Epithelial cell of esophagus (primary cell): ENCODE data around the gene MICU1.
A peak's percentile ranks its signal among the peaks of the same experiment; 100 is the strongest.
"Not testable (repeated sequence)": the region's sequence is repeated elsewhere in the genome, so short reads cannot be mapped to it uniquely, and the experiment has no call there.

Experiments used
- DNase-seq: peaks from one replicate; pipeline ENCODE4 v3.0.0; 2010; ENCODE audit warnings: low read depth
- H3K4me3 ChIP-seq: 2 replicates; pipeline ENCODE4 v1.5.1; 2011; ENCODE audit warnings: mild to moderate bottlenecking, low read length, control low read depth
- TF ChIP-seq, protein P1 (sequence below): IDR thresholded peaks from 2 replicates; pipeline ENCODE4 v1.5.1; 2011; ENCODE audit warnings: low read depth, mild to moderate bottlenecking, low read length, control low read depth, inconsistent platforms; ENCODE audit not compliant: insufficient read depth; ENCODE audit errors: missing control alignments

Gene MICU1

DNA sequence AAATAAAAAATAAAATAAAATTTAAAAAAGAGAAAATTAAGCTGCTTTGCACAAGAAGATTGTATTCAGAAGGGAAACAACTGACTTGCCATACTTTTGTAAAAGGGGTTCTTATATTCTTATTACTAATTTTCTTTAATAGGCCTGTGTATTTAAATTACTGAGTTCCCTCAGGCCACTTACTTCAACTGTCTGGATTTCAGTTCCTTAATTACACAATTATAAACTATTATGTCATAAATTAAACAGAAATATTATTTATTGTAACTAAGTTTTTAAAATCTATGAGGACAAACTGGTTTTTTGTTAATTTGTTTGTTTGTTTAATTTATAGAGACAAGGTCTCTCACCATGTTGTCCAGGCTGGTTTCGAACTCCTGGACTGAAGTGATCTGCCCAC, 22.4 kb upstream of the MICU1 start:
- H3K4me3 ChIP-seq: no peak overlapping the region
- no peak for DNase-seq
- TF ChIP-seq, protein P1, sequence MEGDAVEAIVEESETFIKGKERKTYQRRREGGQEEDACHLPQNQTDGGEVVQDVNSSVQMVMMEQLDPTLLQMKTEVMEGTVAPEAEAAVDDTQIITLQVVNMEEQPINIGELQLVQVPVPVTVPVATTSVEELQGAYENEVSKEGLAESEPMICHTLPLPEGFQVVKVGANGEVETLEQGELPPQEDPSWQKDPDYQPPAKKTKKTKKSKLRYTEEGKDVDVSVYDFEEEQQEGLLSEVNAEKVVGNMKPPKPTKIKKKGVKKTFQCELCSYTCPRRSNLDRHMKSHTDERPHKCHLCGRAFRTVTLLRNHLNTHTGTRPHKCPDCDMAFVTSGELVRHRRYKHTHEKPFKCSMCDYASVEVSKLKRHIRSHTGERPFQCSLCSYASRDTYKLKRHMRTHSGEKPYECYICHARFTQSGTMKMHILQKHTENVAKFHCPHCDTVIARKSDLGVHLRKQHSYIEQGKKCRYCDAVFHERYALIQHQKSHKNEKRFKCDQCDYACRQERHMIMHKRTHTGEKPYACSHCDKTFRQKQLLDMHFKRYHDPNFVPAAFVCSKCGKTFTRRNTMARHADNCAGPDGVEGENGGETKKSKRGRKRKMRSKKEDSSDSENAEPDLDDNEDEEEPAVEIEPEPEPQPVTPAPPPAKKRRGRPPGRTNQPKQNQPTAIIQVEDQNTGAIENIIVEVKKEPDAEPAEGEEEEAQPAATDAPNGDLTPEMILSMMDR: no peak

DNA sequence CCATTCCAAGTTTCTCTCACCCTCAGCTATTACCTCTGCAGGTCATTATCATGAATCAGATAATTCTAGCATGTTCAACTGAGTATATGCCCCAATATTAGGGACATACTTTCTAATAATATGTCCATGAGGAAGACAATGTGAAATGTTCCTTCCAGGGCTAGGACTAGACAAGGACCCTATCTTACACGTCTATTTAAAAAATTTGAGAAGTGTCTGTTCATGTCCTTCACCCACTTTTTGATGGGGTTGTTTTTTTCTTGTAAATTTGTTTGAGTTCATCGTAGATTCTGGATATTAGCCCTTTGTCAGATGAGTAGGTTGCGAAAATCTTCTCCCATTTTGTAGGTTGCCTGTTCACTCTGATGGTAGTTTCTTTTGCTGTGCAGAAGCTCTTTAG, 21.1 kb upstream of the MICU1 start:
- DNase-seq, H3K4me3 ChIP-seq: not testable (repeated sequence)

- H3K4me3 ChIP-seq: no peak overlapping the region
- TF ChIP-seq, protein P1: no peak
- no peak for DNase-seq
These were observed 19.5 kb upstream of the MICU1 start for GRCh38 chr10:72645263-72645858.

GRCh38 chr10:72642318-72642717, 16.4 kb upstream of the MICU1 start:
- no peak overlapping the region for H3K4me3 ChIP-seq
- DNase-seq: no peak
- TF ChIP-seq, protein P1: no peak

DNA sequence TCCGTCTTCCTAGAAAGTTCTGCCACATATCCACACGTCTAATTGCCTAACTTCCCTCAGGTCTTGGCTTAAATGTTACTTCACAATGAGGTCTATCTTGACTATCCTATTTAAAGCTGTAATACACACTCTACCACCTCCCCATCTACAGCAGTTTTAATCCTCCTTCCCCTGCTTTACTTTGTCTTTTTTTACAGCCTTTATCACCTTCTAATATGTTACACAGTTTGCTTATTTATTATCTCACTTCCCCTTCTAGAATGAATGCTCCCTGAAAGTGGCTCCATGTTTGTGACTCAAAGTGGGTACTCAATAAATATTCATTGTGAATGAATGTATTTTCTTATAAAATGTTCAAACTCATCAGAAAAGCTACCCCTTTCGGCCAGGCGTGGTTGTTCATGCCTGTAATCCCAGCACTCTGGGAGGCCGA, 13.6 kb upstream of the MICU1 start:
- DNase-seq: no peak
- no peak overlapping the region for H3K4me3 ChIP-seq
- TF ChIP-seq, protein P1: no peak

DNA sequence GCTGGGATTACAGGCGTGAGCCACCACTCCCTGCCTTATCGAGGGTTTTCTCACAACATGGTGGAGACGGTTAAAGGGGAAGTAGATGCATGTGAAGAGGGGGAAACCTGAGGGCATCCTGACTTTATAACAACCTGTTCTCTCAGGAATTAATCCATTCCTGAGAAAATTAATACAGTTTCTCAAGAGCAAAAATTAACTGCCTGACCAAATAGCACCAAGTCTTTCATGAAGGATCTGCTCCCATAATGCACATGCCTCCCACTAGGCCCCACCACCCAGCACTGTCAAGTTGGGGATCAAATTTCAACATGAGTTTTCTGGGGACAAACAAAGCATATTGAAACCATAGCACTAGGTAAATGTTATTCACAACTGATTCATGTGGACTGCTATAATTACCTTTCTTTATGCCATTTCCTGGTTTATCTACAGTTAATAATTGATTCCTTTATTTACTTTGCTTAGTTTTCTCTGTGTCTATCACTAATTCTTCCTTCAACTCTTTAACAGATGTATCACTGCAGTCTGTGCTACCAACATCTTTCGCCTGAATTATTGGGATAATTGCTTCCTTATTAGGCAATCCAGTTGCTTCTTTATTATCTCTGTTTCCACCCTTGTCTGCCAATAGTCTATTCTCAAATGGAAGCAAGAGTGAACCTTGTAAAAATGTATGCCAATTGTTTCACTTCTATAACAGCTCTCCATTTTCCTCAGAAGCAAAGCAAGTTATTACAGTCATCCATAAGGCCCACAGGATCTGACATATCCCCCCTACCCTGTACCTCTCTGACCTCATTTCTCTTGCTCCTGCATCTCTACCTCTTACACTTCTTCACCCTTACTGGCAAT, 12.9 kb upstream of the MICU1 start:
- TF ChIP-seq, protein P1: no peak
- H3K4me3 ChIP-seq: no peak overlapping the region
- DNase-seq: no peak

- TF ChIP-seq, protein P1: no peak
- no peak overlapping the region for H3K4me3 ChIP-seq
- DNase-seq: peak; percentile 36
These were observed 11.5 kb upstream of the MICU1 start for GRCh38 chr10:72637398-72637857.
